GM19025 (cell line): ENCODE measurements around the gene C12orf42.

Experiments
- ATAC-seq: cut with Tn5 transposase; IDR thresholded peaks from one replicate; pipeline ENCODE4 v1.9.1; 2021; ENCODE audit warnings: mild to moderate bottlenecking, low read depth, moderate library complexity; ENCODE audit not compliant: unreplicated experiment

The C12orf42 gene

DNA sequence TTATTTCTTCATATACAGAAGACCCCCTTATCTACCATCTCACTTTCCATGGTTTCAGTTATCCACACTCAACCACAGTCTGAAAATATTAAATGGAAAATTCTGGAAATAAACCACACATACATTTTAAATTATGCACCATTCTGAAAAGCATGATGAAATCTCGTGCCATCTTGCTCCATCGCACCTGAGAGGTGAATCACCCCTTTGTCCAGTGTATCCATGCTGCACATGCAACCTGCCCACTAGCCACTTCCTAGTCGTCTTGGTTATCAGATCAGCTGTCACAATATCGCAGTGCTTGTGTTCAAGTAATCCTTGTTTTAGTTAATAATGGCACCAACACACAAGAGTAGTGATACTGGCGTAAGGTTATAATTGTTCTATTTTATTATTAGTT, 145.7 kb downstream of the C12orf42 start:
- no peak for ATAC-seq

DNA sequence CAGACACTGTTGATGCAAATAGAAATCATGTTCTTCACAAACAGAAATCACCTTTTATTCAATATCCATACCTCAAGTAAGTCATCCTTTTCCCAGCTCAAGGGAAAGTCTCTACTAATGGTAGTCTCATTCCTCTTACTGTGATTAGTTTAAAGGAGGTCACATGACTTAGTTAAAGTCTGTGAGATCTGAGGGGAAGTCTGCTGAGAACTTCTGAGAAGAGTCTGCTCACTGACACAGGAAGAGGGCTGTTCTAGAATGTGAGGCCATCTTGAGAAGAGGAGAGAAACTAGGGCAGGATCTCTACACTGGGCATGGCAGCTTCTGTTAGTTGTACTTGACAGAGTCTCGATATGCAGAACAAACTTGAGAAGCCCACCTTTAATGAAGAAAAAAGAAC, 146.8 kb downstream of the C12orf42 start:
- no peak for ATAC-seq

DNA sequence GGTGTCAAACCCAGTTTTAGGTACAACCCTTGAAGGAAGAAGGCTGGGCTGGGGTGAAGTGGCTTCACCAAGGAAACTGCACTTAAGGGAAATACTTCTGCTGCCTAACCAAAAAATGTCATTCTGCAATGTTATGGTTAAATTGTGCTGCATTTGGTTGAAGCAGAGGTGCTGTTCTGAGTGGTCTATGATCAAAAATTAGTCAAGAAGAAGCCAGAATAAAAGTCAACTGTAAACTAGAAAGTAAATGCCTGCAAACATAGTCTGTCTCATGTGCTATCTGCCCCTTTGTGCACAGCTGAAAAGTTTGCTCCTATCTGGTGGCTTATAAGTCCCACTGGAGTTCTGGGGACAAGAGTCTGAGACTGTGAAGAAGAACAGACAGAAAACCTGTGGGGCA, 158.8 kb downstream of the C12orf42 start:
- no peak for ATAC-seq

DNA sequence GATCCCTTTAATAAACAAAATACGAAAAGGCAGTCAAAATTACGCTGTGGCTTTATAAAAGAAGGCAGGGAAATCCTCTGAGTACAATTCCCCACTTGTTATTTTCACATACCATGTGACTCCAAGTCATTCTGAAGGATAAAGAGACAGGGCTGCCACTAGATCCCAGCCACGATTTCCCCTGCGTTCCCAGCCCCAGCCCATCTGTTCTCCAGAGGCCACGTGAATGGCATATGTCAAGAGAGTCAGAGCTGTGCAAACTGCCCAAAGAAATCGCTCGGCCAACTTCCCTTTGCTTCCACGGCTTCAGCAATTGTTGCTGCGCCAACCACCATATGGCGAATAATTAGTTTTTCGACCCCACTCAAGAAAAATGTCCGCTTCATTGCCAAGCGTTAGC, 161.3 kb downstream of the C12orf42 start:
- no peak for ATAC-seq

DNA sequence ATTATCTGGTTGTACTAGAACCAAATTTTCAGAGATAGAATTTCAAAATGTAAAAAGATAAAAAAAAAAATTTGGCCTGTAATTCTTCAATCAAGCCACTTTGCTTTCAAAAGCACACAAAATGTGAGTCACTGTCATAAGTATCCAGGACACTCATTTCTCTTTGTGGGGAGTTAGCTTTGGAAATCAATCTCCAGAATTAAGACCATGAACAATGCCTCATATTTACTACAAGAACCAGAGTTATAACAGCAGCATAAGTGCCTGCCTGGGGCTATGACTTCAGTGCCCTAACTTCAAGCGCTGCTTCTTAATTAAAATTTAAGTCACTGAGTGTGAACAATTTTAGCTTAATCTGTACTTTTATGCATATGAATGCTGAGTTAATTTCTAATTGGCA, 162.1 kb downstream of the C12orf42 start:
- no peak for ATAC-seq

DNA sequence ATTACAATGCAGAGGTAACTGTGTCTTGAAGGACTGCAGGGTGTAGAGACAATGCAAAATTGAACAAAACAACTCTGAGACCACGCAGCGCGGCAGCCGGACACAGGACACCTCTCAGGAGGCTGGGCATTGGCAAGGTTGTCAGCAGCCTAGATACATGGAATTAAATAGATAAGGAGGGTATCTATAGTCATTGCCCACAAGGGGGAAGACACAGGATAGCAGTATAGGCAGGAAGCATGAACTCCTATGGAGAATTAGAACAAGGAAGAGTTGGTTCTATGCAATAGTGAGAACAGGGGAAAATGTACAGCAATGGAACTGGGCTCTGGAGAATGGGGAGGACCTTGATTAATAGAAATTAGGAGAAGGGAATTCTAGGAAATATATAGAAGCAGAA, 164.1 kb downstream of the C12orf42 start:
- ATAC-seq: no peak

DNA sequence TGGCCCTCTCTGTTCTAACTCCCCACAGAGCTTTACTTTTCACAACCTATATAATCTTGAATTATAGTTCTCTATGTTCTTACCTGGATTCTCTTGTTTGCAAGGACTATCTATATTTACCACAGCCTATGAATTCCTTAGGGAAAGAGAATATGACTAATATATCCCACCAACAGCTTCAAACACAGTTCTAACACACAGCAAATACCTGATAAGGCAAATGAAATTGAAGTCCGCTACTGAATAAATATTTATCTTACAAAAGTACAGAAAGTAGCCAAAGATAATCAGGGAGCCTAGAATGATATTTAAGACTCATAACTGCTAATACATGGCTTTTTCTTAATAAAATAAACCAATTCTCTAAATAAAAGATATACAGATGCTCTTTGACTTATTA, 165.1 kb downstream of the C12orf42 start:
- ATAC-seq: no peak

DNA sequence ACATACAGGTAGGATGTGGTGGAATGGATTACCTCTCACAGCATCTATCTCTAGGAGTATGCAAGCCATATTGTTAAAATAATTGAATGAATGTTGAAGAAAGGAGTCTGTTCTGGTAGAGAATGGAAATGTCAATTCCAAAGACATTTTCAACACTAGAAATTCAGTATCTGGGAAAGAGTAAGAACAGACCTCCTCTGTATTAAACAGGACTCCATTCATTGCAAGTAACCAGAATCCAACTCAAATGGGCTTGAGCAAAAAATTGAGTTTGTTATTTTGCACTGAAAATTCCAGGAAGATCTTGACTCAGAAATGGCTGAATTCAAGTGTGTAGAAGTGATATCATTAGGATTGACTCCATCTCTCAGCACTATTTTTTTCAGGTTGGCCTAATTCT, 168.1 kb downstream of the C12orf42 start:
- no peak for ATAC-seq

DNA sequence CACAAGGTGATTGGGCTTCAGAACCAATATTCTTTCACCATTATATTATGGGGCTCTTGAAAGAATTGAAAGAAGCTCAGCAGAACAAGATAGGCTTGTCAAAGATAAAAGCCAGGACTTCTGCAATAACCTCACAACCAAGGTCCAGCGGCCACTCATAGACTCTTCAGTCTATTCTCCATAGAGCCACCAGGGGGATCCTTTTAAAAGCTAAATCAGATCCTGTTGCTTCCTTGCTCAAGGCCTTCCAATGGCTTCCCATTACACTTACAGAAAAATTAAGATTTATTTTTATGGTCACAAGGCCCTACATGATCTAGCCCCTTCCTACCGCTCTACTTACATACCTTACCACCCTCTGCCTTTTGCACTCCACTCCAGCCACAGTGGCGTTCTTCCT, 169.6 kb downstream of the C12orf42 start:
- no peak for ATAC-seq

DNA sequence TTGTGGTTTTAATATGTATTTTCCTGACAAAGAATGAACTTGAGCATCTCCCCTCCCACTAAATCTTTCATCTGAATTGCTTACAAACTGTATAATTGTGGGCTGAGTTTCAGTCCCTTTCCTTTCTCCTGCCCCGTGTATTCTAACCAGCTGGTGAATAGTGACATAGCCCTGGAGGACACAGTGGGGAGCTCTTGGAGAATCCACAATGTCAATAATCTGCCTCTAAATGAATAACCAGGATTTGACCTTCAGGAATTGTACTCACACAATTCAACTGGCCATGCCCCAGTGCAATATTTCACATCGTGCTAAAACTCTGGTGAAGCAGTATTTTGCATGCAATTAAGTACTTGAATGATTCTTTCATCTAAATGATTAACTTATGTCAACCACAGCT, 177.2 kb downstream of the C12orf42 start:
- ATAC-seq: no peak

DNA sequence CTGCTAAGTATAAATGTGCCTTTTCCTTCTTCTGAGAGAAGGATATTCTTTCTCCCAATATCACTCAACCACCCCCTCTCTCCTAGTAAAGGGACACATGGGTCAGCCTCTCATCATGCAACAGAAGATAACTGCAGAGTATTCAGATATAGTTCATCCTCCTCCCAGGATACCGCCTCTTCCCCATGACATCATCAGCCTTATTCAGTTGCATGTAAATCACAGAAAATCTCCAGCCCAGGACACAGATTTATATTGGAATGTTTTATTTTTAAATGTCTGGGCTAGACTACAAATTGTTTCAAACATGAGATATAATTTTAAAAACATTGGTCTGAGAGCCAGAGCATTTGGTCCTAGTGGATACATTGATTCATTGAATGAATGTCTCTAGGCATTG, 178.5 kb downstream of the C12orf42 start:
- no peak for ATAC-seq

DNA sequence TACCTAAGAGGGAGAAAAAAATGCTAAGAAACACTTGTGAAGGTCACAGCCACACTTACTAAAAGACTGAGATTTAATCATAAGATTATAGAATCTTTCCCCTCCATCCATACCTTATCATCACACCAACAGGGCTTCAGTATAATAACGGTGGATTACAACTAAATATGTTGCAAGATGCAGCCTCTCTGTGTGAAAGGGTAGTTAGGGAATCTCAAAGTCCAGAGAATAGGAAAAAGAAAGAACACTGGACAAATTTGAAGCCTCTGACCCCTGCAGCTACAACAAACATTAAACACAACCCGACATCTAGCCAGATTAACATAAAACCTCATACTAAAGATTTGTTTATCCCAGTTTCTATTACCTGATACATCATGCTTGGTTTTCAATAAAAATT, 181.0 kb downstream of the C12orf42 start:
- no peak for ATAC-seq

DNA sequence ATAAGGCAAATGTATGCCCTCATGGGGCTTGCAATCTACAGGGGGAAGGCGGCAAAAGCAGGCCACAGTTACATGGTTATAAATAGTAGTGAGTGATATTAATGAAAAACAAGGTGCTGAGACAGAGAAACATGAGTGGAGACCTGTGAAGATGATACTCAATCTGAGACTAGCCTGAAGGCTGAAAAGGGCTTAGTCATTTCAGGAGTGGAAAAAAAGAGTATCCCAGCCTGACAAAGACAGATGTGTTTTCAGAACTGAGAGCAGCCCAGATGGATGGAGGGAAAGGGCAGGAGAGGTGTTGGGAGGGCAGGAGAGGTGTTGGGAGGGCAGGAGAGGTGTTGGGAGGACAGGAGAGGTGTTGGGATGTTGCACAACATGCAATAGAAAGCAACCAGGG, 181.9 kb downstream of the C12orf42 start:
- ATAC-seq: no peak

DNA sequence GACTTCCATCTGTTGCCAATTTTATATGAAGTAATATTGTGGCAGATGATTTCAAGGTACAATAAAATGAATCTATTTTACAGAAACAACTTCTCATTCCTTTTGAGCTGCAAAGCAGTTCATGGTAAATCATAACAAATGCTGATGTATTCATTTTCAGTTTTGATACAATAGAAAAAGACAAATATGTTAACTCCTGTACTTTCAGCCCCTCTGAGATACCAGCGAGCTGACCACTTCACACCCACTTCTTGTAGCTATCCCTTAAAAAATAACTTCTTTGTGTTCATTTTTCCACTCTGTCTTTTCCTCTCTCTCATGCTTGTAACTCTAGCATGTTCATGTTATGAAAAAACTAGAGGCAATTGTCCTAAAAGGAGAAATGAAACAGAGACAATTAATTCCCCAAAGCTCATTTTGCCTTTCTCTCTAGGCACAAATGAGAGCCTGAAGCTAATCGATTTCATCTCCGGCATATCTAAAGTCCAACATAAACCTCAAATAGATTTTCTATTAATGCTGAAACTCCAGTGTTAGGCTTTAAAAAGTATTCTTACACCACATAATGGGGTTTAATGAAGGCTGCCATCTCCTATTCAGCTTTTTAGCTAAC, 182.9 kb downstream of the C12orf42 start:
- no peak for ATAC-seq

DNA sequence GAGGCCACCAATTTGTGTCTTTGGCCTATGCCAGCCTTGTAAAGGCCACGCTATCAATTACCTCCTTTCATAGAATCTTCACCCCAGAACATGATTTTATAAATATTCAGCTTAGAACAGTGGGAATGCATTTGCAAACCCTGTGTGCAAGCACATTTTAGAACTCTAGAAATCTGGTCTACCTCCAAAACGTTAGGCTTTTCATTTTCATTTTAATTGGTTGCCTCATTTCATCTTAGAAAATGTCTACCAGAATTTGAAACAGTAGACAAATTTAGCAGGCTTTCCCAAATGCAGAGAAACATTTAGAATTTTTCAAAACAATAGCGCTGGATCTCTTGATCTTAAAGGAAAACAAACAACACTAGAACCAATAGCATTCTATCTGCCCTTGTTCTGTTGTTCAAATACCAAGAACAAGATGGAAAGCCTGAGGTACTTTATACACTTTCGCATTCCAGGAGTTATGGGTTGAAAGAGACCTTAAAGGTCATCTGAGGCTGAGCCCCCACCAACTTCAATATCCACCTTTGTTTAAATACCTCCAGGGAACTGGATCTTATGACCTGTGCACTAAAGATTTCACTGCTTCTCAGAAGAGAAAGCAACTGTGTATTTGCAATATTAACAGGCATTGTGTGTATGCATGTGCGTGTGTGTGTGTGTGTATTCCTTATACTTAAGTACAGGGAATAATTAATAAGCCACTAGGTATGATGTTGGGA, 185.1 kb downstream of the C12orf42 start:
- no peak for ATAC-seq

DNA sequence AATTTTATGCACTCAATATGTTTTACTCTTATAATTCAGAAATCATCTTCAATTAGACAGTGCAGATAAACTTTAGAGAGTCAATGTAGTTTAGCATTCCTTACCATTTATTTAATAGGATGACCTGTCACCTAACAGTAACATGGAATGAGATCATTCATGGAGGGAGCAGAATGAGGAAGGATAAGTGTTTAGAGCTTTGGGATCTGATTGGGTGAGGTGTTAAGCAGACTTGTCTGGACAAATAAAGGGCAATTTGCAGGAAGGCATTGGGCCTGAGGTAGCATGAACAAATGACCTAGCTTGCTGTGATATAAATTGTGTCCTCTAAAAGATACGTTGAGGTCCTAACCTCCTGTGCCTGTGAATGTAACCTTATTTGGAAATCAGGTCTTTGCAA, 187.4 kb downstream of the C12orf42 start:
- ATAC-seq: no peak

DNA sequence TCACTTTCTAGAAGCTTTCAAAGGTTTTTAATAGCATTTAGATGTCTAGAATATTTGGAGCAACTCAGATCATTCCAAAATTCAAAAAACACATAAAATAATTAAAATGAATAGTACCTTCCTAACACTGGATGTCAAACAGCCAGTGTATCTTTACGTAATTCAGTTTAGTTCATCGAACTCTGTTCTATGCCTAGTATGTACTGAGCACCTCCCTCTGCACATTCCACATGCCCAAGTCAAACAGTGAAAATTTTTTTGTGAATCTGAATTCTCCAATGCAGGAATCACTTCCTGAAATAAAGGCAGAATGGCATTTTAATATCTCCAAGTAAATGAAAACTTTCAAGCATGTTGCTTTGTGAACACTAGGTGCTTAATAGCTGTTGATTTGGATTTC, 192.3 kb downstream of the C12orf42 start:
- no peak for ATAC-seq

DNA sequence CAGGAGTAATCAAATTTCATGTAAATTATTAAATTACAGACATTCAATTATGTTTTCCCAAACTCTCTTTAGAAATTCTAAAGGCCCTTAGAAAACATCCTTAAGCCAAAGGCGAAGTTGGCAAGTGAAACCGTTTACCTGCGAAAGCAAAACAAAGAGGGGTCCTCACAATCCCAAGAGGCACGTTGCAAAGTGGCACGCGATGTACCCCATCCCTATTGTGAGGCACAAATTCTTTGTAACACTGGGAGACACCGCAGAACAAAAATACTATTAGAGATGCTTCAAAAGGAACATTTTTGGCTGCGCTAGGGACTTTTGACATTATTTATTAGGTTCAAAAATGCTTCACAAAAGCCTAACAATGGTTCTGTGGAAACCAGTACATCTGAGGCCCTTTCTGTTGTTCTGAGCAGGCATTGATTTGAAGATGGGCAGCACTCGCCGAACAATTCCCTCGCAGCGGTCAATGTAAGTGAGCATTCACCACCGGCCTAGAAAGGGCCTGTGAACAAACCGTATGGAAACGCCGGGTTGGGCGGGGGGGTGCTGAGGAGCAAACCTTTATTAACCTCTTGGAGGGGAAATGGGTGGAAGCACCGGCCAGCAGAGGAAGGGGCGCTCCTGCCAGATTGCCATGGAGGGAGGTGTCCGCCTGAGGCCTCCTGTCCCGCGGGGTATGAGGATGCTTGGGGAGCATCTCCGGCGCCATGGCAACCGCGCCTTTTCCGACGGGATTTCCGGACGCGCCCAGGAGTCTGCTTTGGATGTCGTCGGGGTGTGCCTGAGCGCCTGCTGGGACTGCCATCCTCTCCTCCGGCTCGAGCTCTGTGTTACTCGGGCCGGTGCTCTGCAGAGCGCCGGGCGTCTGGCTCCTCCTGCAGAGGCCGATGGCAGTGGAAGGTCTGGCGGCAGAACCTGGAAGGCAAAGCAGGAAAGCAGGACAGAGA, 193.9 kb downstream of the C12orf42 start:
- no peak for ATAC-seq

DNA sequence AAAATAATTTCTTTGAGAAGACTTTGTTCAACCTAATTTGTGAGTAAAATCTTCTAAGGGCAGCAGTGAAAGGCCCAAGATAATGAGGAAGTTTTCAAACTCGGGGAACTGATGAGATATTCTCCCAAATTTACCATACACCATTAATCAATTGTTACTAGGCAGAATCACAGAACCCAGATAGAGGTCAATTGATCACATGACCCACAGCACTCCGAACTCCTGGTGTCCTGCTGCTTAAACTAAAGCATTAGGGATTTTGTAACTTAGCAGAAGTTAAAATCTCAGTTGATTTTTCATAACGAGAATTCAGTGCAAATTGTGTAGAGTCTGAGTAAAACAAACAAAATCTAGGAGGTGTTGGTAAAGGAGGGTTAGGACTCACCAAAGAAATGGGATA, 207.8 kb downstream of the C12orf42 start:
- no peak for ATAC-seq

DNA sequence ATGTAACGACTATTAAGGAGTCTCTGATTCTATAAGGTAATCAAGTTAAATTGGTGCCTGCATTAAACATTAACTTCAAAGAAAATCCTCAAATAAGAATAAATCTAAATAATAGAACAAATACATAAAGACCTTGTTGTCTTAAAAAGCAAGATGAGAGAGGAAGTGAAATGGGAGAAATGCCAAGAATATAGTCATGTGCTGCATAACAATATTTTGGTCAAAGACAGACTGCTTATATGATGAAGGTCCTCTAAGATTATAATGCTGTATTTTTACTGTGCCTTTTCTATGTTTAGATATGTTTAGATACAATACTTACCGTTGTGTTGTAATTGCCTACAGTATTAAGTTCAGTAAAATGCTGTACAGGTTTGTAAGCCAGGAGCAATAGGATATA, 213.6 kb downstream of the C12orf42 start:
- ATAC-seq: no peak

DNA sequence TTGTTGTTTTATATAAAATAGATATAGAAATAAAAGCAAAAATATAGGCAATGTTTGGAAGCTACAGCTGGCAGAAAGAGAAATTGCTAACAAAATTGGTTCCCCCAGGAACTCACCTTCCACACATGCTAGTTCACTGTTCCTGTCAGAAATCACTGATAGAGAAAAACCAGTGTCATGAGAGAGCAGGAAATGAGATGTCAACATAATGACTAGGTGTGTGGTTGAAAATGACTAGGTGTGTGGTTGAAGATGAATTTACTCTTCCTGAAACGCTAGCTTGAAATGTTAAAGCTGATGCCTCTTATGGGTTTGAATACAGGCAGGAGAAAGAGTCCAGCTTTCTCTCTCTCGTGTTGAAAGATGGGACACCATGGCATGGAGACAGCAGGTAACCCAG, 216.3 kb downstream of the C12orf42 start:
- peak; percentile 84 for ATAC-seq
